T1000 (cell line): ENCODE measurements around the gene SPON2.

ENCODE experiments used
- DNase-seq: peaks from one replicate; lab custom pipeline; 2025; ENCODE audit warnings: mixed read lengths; lab: John Stamatoyannopoulos, UW

SPON2 gene

GRCh38 chr4:1195109-1195671, 22.8 kb upstream of the SPON2 start:
- no peak for DNase-seq

- DNase-seq, result no peak
Observed at GRCh38 chr4:1194010-1194900, 21.9 kb upstream of the SPON2 start.

GRCh38 chr4:1193206-1194009, 21.0 kb upstream of the SPON2 start:
- DNase-seq, result no peak

GRCh38 chr4:1192493-1193205, 20.3 kb upstream of the SPON2 start:
- DNase-seq, result peak; percentile 47

- peak; percentile 75 for DNase-seq
Observed at GRCh38 chr4:1192091-1192492, 19.7 kb upstream of the SPON2 start.

GRCh38 chr4:1191621-1192020, 19.2 kb upstream of the SPON2 start:
- no peak for DNase-seq

GRCh38 chr4:1187182-1187581, 14.8 kb upstream of the SPON2 start:
- no peak for DNase-seq

- no peak for DNase-seq
Observed at GRCh38 chr4:1183985-1184773, 11.8 kb upstream of the SPON2 start.

- no peak for DNase-seq
Observed at GRCh38 chr4:1182313-1182712, 9.9 kb upstream of the SPON2 start.

GRCh38 chr4:1180663-1181062, 8.3 kb upstream of the SPON2 start:
- no peak for DNase-seq

- no peak for DNase-seq
Observed at GRCh38 chr4:1179976-1180375, 7.6 kb upstream of the SPON2 start.

- DNase-seq, result no peak
Observed at GRCh38 chr4:1179089-1179441, 6.7 kb upstream of the SPON2 start.

- no peak for DNase-seq
Observed at GRCh38 chr4:1178300-1179088, 6.1 kb upstream of the SPON2 start.

GRCh38 chr4:1177274-1178141, 5.1 kb upstream of the SPON2 start:
- DNase-seq, result no peak

GRCh38 chr4:1176398-1177273, 4.3 kb upstream of the SPON2 start:
- DNase-seq, result no peak

GRCh38 chr4:1175635-1176229, 3.3 kb upstream of the SPON2 start:
- DNase-seq, result no peak

GRCh38 chr4:1174941-1175634, 2.7 kb upstream of the SPON2 start:
- DNase-seq, result no peak
